Activated CD4-positive, CD25-positive, alpha-beta regulatory T cell (primary cell): Measurements from ENCODE around the gene HIRA.
"Not testable (repeated sequence)": the region's sequence is repeated elsewhere in the genome, so short reads cannot be mapped to it uniquely, and the experiment has no call there.

Experiments
- DNase-seq, 4 experiments: peaks; one replicate each; lab custom pipeline; 2025; lab: John Stamatoyannopoulos, UW

The HIRA gene

DNA sequence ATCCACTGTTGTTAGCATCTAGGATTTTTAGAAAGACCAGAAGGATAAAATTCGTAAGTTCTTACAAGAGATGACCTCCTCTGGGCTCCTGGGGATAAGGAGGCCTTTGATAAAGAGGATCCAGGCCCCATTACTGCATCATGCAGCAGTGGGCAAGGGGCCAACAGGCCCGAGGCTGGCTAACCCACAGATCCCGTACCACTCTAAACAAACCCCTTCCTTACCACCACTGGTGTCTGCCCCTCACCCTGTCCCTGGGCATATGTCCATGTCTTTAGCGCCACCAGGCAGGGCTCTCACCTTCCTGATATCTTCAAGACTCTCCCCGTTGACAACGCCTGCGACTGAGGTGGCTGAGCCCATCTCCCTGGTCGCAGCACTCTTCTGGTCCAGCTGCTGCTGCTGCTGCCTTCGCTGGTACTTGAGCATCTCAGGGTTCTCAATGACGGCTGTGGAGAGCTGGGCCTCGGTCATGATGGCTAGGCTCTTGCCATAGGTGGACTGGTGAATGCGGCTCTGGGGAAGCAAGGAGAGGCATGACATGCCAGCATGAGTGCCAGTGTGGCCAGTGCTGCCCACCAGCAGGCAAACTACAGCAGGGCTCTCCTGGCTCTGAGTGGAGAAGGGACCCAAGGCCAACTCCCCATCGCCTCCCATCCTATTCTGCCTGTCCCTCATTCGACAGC lies 46.2 kb downstream of the HIRA start:
- DNase-seq: no peak

- DNase-seq: no peak
Measured at GRCh38 chr22:19383292-19383691, 48.2 kb downstream of the HIRA start.

- no peak for DNase-seq
Measured at GRCh38 chr22:19382240-19382639, 49.3 kb downstream of the HIRA start.

GRCh38 chr22:19378344-19378674 lies 53.2 kb downstream of the HIRA start:
- DNase-seq: no peak

DNA sequence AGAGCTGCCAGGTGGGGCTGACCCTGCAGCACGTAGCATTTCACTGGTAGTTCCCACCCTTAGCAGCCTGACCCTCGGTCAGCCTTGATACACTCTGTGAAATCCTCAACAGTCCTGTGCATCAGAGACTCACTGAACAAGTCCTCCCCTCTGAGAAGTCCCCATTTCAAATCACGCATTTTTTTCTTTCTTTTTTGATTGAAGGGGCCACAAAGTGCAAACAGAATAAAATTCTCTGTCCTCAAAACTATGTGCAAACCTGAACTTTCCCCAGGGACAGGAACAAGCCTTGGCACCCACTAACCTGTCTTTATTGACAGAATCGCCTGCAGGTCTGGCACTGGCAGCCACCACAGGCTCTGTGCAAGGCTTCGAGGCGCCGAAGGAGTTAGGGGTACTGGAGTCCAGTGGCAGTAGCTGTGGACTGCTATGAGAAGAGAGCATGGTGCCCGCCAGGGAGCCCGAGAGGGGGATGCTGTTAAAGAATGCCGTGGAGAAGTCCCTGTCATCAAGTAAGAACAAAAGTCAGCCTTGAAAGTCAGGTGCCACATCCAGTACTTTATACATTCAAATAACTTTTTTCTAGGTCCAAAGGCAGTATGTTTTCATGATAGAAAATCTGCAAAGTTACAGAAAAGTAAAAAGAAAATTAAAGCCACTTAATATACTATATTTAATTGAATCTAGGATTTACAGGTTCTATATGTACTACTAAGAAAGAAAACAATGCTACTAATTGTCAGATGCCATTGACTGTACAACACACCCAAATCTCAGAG lies 53.8 kb downstream of the HIRA start:
- DNase-seq: no peak

- no peak for DNase-seq
Measured at GRCh38 chr22:19376971-19377370, 54.6 kb downstream of the HIRA start.

- no peak for DNase-seq
Measured at GRCh38 chr22:19376247-19376646, 55.3 kb downstream of the HIRA start.

DNA sequence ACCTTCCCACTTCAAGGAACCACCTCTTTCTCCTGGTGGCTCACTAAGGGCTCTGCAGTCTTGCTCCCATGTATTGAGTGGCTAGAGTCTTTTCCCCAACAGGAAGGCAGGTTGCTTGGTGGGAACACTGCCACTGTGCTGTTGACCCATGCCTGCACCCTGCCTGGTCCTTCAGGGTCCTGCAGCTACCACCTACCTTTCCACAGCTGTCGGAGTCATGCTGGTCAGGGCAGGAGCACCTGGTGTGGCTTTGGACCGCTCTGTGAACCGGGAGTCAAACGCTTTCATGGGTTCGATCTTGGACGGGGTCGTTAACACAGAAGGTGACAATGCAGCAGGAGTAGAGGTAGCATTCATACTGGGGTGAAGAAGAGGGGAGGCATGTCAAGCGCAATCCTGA lies 56.1 kb downstream of the HIRA start:
- no peak for DNase-seq

- no peak for DNase-seq
Measured at GRCh38 chr22:19374410-19374809, 57.1 kb downstream of the HIRA start.

GRCh38 chr22:19373450-19373849 lies 58.1 kb downstream of the HIRA start:
- no peak for DNase-seq

GRCh38 chr22:19371893-19372292 lies 59.6 kb downstream of the HIRA start:
- DNase-seq: no peak

DNA sequence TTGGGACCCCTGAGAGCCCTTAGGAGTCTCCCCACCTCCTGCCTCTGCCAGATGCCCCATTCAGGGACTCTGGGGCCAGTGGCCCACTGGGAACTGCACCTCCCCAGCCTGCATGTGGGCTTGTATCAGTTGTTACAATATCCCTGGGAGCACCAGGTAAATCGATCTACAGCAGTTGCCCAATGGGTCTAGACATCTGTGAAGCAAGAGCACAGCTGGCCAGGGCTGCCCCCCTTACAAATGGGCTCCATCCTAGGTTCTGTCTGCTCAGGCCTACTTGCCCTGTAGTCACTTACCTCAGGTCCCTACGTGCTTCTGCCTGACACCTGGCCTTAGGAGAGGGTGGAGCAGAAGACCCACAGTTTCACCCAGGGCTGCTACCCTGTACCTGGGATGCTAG lies 62.7 kb downstream of the HIRA start:
- no peak for DNase-seq

GRCh38 chr22:19367763-19368367 lies 63.7 kb downstream of the HIRA start:
- no peak for DNase-seq

DNA sequence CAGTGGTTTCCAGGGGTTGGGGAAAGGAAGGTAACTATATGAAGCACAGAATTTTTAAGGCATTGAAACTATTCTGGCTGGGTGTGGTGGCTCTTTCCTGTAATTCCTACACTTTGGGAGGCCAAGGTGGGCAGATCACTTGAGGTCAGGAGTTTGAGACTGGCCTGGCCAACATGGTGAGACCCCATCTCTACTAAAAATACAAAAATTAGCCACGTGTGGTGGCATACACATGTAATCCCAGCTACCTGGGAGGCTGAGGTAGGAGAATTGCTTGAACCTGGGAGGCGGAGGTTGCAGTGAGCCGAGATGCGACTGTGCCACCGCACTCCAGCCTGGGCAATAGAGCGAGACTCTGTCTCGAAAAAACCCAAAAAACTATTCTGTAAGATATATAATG lies 68.0 kb downstream of the HIRA start:
- DNase-seq: not testable (repeated sequence)

DNA sequence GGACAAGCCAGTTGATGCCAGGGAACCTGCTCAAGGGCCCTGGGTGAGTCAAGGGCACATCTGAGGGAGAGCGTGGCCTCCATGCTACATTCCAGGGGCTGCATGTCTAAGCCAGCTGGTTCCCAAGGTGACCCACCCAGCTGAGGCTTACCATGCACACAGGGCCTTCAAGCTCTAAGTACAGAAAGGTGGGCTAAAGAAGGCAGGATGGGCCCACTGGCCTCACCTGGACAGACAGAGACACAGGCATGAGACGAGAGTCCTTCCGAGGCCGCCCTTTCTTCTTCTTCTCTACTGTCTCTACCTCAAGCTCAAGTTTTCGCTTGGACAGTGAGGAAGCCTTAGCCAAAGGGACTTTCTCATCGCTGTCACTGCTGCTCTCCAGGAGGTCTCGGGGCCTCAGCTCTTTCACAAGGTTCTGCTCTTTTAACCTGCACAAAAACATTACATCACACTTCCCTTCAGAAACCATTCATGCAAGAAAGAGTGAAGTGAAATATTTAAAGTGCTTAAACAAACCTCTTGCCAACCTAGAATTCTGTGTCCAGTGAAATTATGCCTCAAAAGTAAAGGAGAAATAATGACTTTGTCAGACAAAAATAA lies 69.9 kb downstream of the HIRA start:
- no peak for DNase-seq

DNA sequence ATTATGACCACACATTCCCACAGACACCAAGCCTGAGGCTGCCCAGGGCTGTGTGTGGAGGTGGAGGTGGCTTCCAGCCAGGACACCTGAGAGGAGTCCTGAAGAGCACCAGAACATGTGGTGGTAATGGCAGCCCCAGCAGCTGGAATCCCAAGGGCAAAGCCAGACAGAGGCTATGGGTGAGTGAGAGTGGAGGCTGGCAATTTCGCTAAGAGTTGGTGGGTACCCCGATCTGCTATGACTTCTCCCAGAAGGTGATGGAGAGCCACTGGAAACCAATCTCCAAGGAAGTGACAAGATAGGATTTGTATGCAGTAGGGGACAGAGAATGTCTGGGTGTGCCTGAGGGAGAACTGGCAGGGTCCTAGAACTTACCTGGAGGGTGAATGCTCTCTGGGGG lies 70.7 kb downstream of the HIRA start:
- no peak for DNase-seq

- DNase-seq: no peak
Measured at GRCh38 chr22:19360300-19360792, 71.2 kb downstream of the HIRA start.

GRCh38 chr22:19359554-19360299 lies 71.8 kb downstream of the HIRA start:
- DNase-seq: no peak

- no peak for DNase-seq
Measured at GRCh38 chr22:19358703-19359553, 72.6 kb downstream of the HIRA start.

- DNase-seq: no peak
Measured at GRCh38 chr22:19358195-19358594, 73.3 kb downstream of the HIRA start.
